HepG2 (cell line): ENCODE measurements around the gene CLTCL1. TPM values are rescaled to one million over a fixed set of nuclear protein-coding genes. Genes with fewer than 3 reads are reported as not detected.

Experiments used
- GTF2F1 ChIP-seq: fragments of 150-350 bp; IDR thresholded peaks from 2 replicates; pipeline ENCODE4 v1.6.1; 2014; ENCODE audit warnings: low read length
- MAFG ChIP-seq: sonication (generic); formaldehyde crosslinking; IDR thresholded peaks from 2 replicates; pipeline ENCODE4 v1.5.1; 2020; ENCODE audit warnings: mild to moderate bottlenecking, missing genetic modification reagents
- MTA1 ChIP-seq: sonication (generic); formaldehyde crosslinking; IDR thresholded peaks from 2 replicates; pipeline ENCODE4 v1.4.0; 2020; ENCODE audit warnings: missing genetic modification reagents, mild to moderate bottlenecking, borderline replicate concordance
- ONECUT2 ChIP-seq: sonication (generic); formaldehyde crosslinking; IDR thresholded peaks from 2 replicates; pipeline ENCODE4 v1.4.0; 2020; ENCODE audit warnings: missing genetic modification reagents
- PAX8 ChIP-seq: sonication (generic); formaldehyde crosslinking; IDR thresholded peaks from 2 replicates; pipeline ENCODE4 v1.8.0; 2022; ENCODE audit warnings: mild to moderate bottlenecking, missing genetic modification reagents, borderline replicate concordance
- RAD51 ChIP-seq: fragments of 450-650 bp; IDR thresholded peaks from 2 replicates; pipeline ENCODE4 v1.6.1; 2016; ENCODE audit warnings: borderline replicate concordance
- REXO4 ChIP-seq: sonication (generic); formaldehyde crosslinking; IDR thresholded peaks from 2 replicates; pipeline ENCODE4 v1.8.0; 2022; ENCODE audit warnings: missing genetic modification reagents, mild to moderate bottlenecking, borderline replicate concordance
- ZNF3 ChIP-seq: IDR thresholded peaks from 2 replicates; pipeline ENCODE4 v1.7.0; 2017; ENCODE audit warnings: inconsistent platforms
- ZNF367 ChIP-seq: sonication (generic); formaldehyde crosslinking; IDR thresholded peaks from 2 replicates; pipeline ENCODE4 v1.4.0; 2020; ENCODE audit warnings: missing genetic modification reagents, borderline replicate concordance
- ZNF550 ChIP-seq: sonication (generic); formaldehyde crosslinking; IDR thresholded peaks from 2 replicates; pipeline ENCODE4 v1.4.0; 2020; ENCODE audit warnings: mild to moderate bottlenecking, missing genetic modification reagents, borderline replicate concordance
- ZNF558 ChIP-seq: sonication (generic); formaldehyde crosslinking; IDR thresholded peaks from 2 replicates; pipeline ENCODE4 v1.9.0; 2022; ENCODE audit warnings: mild to moderate bottlenecking, missing genetic modification reagents, borderline replicate concordance
- ZNF615 ChIP-seq: sonication (generic); formaldehyde crosslinking; IDR thresholded peaks from 2 replicates; pipeline ENCODE4 v1.5.0; 2020; ENCODE audit warnings: mild to moderate bottlenecking, missing genetic modification reagents, borderline replicate concordance
- ZNF839 ChIP-seq: sonication (generic); formaldehyde crosslinking; IDR thresholded peaks from 2 replicates; pipeline ENCODE4 v1.4.0; 2020; ENCODE audit warnings: missing genetic modification reagents, mild to moderate bottlenecking, borderline replicate concordance
- polyA plus RNA-seq, 8 experiments: library from polyadenylated mRNA; depleted of rRNA in 3 of 8; stranded (reverse) in 7 of 8; unstranded in 1 of 8; fragments of >200 nt; fragmentation: Illumina TruSeq in 4 of 8; extraction: Trizol in 4 of 8; gene quantifications; 2 replicates each; pipeline versions ENCODE4 v1.2.1 to v1.2.3, GENCODE V29; 2011 to 2016; ENCODE audit warnings: low read depth in 4 of 8, missing spikeins in 1 of 8, mixed read lengths in 1 of 8; ENCODE audit not compliant: insufficient read depth in 1 of 8
- total RNA-seq, 5 experiments: library from RNA; depleted of rRNA; stranded (reverse); fragments of >200 nt; fragmentation: Illumina TruSeq; extraction: Trizol; gene quantifications; 2 replicates each; pipeline ENCODE4 v1.2.3, GENCODE V29; 2016; ENCODE audit warnings: low read depth in 1 of 5
- TF ChIP-seq, protein P1 (sequence below): IDR thresholded peaks from 2 replicates; pipeline ENCODE4 v1.6.1; 2016
- TF ChIP-seq, protein P2 (sequence below): sonication (generic); formaldehyde crosslinking; IDR thresholded peaks from 2 replicates; pipeline ENCODE4 v1.9.0; 2021; ENCODE audit warnings: missing genetic modification reagents, mild to moderate bottlenecking, borderline replicate concordance
- TF ChIP-seq, protein P3 (sequence below): sonication (generic); formaldehyde crosslinking; IDR thresholded peaks from 2 replicates; pipeline ENCODE4 v1.4.0; 2020; ENCODE audit warnings: missing genetic modification reagents, borderline replicate concordance
- TF ChIP-seq, protein P4 (sequence below): sonication (generic); formaldehyde crosslinking; IDR thresholded peaks from 2 replicates; pipeline ENCODE4 v1.4.0; 2020; ENCODE audit warnings: missing genetic modification reagents, mild to moderate bottlenecking, borderline replicate concordance
- TF ChIP-seq, protein P5 (sequence below): fragments of 450-650 bp; IDR thresholded peaks from 2 replicates; pipeline ENCODE4 v1.6.1; 2017
- TF ChIP-seq, protein P6 (sequence below): sonication (generic); formaldehyde crosslinking; IDR thresholded peaks from 2 replicates; pipeline ENCODE4 v1.5.0; 2020; ENCODE audit warnings: mild to moderate bottlenecking, missing genetic modification reagents

The CLTCL1 gene
- total and polyA plus RNA-seq, 2 of the 13 experiments (the other 11 are each of a cell fraction or from before 2014, with no cell fraction given), result 8.1 to 10.9 TPM

DNA sequence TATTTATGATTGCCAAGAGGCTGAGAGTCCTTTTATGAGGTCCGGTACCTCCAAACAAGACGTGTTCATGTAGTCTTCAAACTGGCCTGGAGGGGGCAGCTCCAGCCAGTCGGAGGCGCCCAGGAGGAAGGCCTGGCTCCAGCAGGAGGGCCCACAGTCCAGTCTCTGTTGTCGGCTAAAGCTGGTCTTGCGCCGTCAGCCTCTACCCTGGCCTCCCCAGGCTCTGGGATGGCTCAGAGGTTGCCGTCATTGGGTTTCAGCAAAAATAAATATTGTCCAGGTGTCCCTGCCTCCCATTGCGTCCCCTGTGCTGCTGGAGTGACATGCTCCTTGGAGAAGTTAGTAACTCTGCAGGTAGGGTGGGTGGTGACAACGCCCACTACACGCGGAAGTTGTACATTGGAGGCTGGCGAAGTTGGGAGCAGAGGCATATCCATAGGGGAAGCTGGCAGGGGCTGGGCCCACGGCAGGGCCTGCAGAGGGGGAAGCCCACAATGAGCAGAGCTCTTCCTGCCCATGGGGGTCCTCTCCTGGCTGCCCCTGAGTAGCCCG lies 111.9 kb downstream of the CLTCL1 start (continued):
- TF ChIP-seq ZNF3 (no peak), ONECUT2 (CRISPR knock-in tag) (no peak), ZNF558 (CRISPR knock-in tag) (no peak), ZNF367 (no peak), ZNF550 (no peak), PAX8 (CRISPR knock-in tag) (no peak), RAD51 (no peak), ZNF615 (no peak), MTA1 (CRISPR knock-in tag) (no peak), MAFG (CRISPR knock-in tag) (no peak), REXO4 (CRISPR knock-in tag) (no peak), ZNF839 (CRISPR knock-in tag) (no peak), GTF2F1 (no peak)
- TF ChIP-seq, protein P1, sequence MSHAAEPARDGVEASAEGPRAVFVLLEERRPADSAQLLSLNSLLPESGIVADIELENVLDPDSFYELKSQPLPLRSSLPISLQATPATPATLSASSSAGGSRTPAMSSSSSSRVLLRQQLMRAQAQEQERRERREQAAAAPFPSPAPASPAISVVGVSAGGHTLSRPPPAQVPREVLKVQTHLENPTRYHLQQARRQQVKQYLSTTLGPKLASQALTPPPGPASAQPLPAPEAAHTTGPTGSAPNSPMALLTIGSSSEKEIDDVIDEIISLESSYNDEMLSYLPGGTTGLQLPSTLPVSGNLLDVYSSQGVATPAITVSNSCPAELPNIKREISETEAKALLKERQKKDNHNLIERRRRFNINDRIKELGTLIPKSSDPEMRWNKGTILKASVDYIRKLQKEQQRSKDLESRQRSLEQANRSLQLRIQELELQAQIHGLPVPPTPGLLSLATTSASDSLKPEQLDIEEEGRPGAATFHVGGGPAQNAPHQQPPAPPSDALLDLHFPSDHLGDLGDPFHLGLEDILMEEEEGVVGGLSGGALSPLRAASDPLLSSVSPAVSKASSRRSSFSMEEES (CRISPR knock-in tag), result no peak
- TF ChIP-seq, protein P2, sequence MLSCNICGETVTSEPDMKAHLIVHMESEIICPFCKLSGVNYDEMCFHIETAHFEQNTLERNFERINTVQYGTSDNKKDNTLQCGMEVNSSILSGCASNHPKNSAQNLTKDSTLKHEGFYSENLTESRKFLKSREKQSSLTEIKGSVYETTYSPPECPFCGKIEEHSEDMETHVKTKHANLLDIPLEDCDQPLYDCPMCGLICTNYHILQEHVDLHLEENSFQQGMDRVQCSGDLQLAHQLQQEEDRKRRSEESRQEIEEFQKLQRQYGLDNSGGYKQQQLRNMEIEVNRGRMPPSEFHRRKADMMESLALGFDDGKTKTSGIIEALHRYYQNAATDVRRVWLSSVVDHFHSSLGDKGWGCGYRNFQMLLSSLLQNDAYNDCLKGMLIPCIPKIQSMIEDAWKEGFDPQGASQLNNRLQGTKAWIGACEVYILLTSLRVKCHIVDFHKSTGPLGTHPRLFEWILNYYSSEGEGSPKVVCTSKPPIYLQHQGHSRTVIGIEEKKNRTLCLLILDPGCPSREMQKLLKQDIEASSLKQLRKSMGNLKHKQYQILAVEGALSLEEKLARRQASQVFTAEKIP (CRISPR knock-in tag), result no peak
- TF ChIP-seq, protein P3, sequence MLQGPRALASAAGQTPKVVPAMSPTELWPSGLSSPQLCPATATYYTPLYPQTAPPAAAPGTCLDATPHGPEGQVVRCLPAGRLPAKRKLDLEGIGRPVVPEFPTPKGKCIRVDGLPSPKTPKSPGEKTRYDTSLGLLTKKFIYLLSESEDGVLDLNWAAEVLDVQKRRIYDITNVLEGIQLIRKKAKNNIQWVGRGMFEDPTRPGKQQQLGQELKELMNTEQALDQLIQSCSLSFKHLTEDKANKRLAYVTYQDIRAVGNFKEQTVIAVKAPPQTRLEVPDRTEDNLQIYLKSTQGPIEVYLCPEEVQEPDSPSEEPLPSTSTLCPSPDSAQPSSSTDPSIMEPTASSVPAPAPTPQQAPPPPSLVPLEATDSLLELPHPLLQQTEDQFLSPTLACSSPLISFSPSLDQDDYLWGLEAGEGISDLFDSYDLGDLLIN (CRISPR knock-in tag), result no peak
- TF ChIP-seq, protein P4, sequence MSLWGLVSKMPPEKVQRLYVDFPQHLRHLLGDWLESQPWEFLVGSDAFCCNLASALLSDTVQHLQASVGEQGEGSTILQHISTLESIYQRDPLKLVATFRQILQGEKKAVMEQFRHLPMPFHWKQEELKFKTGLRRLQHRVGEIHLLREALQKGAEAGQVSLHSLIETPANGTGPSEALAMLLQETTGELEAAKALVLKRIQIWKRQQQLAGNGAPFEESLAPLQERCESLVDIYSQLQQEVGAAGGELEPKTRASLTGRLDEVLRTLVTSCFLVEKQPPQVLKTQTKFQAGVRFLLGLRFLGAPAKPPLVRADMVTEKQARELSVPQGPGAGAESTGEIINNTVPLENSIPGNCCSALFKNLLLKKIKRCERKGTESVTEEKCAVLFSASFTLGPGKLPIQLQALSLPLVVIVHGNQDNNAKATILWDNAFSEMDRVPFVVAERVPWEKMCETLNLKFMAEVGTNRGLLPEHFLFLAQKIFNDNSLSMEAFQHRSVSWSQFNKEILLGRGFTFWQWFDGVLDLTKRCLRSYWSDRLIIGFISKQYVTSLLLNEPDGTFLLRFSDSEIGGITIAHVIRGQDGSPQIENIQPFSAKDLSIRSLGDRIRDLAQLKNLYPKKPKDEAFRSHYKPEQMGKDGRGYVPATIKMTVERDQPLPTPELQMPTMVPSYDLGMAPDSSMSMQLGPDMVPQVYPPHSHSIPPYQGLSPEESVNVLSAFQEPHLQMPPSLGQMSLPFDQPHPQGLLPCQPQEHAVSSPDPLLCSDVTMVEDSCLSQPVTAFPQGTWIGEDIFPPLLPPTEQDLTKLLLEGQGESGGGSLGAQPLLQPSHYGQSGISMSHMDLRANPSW (CRISPR knock-in tag), result no peak
- TF ChIP-seq, protein P5, sequence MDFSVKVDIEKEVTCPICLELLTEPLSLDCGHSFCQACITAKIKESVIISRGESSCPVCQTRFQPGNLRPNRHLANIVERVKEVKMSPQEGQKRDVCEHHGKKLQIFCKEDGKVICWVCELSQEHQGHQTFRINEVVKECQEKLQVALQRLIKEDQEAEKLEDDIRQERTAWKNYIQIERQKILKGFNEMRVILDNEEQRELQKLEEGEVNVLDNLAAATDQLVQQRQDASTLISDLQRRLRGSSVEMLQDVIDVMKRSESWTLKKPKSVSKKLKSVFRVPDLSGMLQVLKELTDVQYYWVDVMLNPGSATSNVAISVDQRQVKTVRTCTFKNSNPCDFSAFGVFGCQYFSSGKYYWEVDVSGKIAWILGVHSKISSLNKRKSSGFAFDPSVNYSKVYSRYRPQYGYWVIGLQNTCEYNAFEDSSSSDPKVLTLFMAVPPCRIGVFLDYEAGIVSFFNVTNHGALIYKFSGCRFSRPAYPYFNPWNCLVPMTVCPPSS, result no peak
- TF ChIP-seq, protein P6, sequence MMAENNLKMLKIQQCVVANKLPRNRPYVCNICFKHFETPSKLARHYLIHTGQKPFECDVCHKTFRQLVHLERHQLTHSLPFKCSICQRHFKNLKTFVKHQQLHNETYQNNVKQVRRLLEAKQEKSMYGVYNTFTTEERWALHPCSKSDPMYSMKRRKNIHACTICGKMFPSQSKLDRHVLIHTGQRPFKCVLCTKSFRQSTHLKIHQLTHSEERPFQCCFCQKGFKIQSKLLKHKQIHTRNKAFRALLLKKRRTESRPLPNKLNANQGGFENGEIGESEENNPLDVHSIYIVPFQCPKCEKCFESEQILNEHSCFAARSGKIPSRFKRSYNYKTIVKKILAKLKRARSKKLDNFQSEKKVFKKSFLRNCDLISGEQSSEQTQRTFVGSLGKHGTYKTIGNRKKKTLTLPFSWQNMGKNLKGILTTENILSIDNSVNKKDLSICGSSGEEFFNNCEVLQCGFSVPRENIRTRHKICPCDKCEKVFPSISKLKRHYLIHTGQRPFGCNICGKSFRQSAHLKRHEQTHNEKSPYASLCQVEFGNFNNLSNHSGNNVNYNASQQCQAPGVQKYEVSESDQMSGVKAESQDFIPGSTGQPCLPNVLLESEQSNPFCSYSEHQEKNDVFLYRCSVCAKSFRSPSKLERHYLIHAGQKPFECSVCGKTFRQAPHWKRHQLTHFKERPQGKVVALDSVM, result peak; percentile 97
